Transverse colon (tissue), 4 donors: ENCODE measurements around the gene EFHB. TPM values are rescaled to one million over a fixed set of nuclear protein-coding genes. Genes with fewer than 3 reads are reported as not detected.
"Not testable (repeated sequence)": the region's sequence is repeated elsewhere in the genome, so short reads cannot be mapped to it uniquely, and the experiment has no call there.

Experiments used
- DNase-seq: peaks from one replicate; pipeline ENCODE4 v3.0.0-alpha.2; 2019
- H3K27ac ChIP-seq, 4 donors: fragments of 200-600 bp; sonication (generic); 2 replicates each; pipeline ENCODE4 v1.5.1; 2016 to 2018; ENCODE audit warnings: inconsistent platforms in 4 of 4
- H3K27me3 ChIP-seq: fragments of 200-600 bp; sonication (generic); 2 replicates; pipeline ENCODE4 v1.5.1; 2017; ENCODE audit warnings: inconsistent platforms
- H3K36me3 ChIP-seq, 4 donors: fragments of 200-600 bp; sonication (generic); 2 replicates each; pipeline ENCODE4 v1.5.1; 2017 to 2019; ENCODE audit warnings: inconsistent platforms in 4 of 4
- H3K4me1 ChIP-seq, 4 donors: fragments of 200-600 bp; sonication (generic); 2 replicates each; pipeline ENCODE4 v1.5.1; 2017 to 2020; ENCODE audit warnings: inconsistent platforms in 4 of 4
- H3K4me3 ChIP-seq, 4 donors: fragments of 200-600 bp; sonication (generic); 1 replicate in 1 of 4; 2 replicates in 3 of 4; pipeline versions ENCODE4 v1.5.1 to v1.6.1; 2017 to 2019; ENCODE audit warnings: inconsistent platforms in 4 of 4
- H3K9me3 ChIP-seq, 2 donors: fragments of 200-600 bp; sonication (generic); 2 replicates each; pipeline ENCODE4 v1.5.1; 2017 to 2019; ENCODE audit warnings: inconsistent platforms in 2 of 2
- EP300 ChIP-seq: sonication (generic); formaldehyde crosslinking; IDR thresholded peaks from one replicate; pipeline ENCODE4 v1.6.1; 2017; ENCODE audit warnings: antibody characterized with exemption, low read depth
- POLR2A ChIP-seq: fragments of 450-650 bp; IDR thresholded peaks from one replicate; pipeline ENCODE4 v1.6.1; 2016; ENCODE audit warnings: antibody characterized with exemption, mild to moderate bottlenecking, moderate library complexity
- POLR2AphosphoS5 ChIP-seq, 3 donors: sonication (generic); formaldehyde crosslinking; IDR thresholded peaks; one replicate each; pipeline ENCODE4 v1.6.1; 2016; ENCODE audit warnings: antibody characterized with exemption in 3 of 3
- WGBS, 2 donors: methylation state at CpG; one replicate each; pipeline ENCODE4 v1.1.5; 2018; ENCODE audit warnings: low coverage in 1 of 2; 5-methylcytosine and 5-hydroxymethylcytosine counted together
- in situ Hi-C, 4 donors: fragments of 200-750 bp; cut with MboI; loops; one replicate each; pipeline versions ENCODE4 v1.15.0 to v1.15.1; 2017; ENCODE audit warnings: low sequenced_read_pairs in 3 of 4, low pct_ligation_motif_present in 1 of 4, low pct_unique_long_range_greater_than_20kb in 1 of 4
- intact Hi-C: fragments of 100-400 bp; cut with DNase I; formaldehyde crosslinking; loops from one replicate; pipeline ENCODE4 v1.15.1; 2023; ENCODE audit warnings: low total_unique reads
- total RNA-seq, 4 donors: library from RNA; depleted of rRNA; stranded (reverse); fragments of >200 nt; gene quantifications; one replicate each; pipeline ENCODE4 v1.1.0, GENCODE V29; 2016
- TF ChIP-seq, protein P1 (sequence below), 5 experiments: fragments of 200-600 bp in 3 of 5; fragments of 450-650 bp in 2 of 5; sonication (generic) in 3 of 5; IDR thresholded peaks; 1 replicate in 2 of 5; 2 replicates in 3 of 5; pipeline ENCODE4 v1.5.1; 2016 to 2017; ENCODE audit warnings: antibody characterized with exemption in 5 of 5, inconsistent platforms in 3 of 5, mild to moderate bottlenecking in 2 of 5, moderate library complexity in 1 of 5

Gene EFHB
- total RNA-seq, 4 donors from 2014 or later, result 0.64 to 0.68 TPM; not detected in 2

DNA sequence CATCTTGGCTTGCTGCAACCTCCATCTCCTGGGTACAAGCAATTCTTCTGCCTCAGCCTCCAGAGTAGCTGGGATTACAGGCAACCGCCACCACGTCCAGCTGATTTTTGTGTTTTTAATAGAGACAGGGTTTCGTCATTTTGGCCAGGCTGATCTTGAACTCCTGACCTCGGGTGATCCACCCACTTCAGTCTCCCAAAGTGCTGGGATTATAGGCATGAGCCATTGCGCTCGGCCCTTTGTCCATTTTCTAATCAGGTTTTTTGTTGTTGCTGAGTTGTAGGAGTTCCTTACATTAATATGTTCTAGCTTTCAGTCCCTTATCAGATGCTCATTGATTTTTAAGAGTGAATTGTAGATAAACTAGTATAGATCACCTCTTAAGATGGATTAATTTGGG, 33.2 kb upstream of the EFHB start:
- in situ Hi-C loops, result no loop called here
- intact Hi-C loops, result no loop called here
- no peaks in the 10 kb centered on the region for H3K36me3 ChIP-seq
- H3K4me1 ChIP-seq, result peaks cover 0 to 21% (median 1%) of the 10 kb centered on the region in 4 donors
- H3K4me3 ChIP-seq, result no peak overlapping the region
- H3K27me3 ChIP-seq, result no peaks in the 10 kb centered on the region
- TF ChIP-seq, protein P1, sequence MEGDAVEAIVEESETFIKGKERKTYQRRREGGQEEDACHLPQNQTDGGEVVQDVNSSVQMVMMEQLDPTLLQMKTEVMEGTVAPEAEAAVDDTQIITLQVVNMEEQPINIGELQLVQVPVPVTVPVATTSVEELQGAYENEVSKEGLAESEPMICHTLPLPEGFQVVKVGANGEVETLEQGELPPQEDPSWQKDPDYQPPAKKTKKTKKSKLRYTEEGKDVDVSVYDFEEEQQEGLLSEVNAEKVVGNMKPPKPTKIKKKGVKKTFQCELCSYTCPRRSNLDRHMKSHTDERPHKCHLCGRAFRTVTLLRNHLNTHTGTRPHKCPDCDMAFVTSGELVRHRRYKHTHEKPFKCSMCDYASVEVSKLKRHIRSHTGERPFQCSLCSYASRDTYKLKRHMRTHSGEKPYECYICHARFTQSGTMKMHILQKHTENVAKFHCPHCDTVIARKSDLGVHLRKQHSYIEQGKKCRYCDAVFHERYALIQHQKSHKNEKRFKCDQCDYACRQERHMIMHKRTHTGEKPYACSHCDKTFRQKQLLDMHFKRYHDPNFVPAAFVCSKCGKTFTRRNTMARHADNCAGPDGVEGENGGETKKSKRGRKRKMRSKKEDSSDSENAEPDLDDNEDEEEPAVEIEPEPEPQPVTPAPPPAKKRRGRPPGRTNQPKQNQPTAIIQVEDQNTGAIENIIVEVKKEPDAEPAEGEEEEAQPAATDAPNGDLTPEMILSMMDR (IDR thresholded peaks at IDR 0.05), result no peak
- TF ChIP-seq EP300 (no peak), POLR2AphosphoS5 (IDR thresholded peaks at IDR 0.05) (no peak), POLR2A (no peak)
- WGBS, 2 donors, result 72 to 87% methylated on average over 2 to 6 of the region's 6 CpGs
- no peaks in the 10 kb centered on the region for H3K9me3 ChIP-seq
- DNase-seq, result no peak
- H3K27ac ChIP-seq, result no peak overlapping the region

DNA sequence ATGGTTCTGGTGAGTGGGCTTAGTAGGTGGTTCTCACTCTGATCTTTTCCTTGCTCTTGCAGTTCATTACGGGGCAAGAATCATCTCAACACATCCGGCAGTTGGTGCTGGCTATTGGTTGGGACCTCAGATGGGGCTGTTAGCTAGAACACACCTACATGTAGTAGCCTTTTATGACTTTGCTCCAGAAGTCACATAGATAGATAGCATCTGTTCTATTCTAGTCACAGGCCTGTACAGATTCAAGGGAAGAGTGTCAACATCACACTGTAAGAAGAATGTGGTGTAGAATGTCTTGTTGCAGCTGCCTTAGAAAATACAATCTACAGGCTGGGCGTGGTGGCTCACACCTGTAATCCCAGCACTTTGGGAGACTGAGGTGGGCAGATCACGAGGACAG, 27.9 kb upstream of the EFHB start:
- no peak overlapping the region for H3K4me3 ChIP-seq
- TF ChIP-seq EP300, result no peak
- TF ChIP-seq, protein P1 (IDR thresholded peaks at IDR 0.05), result no peak
- TF ChIP-seq POLR2A, result no peak
- no peaks in the 10 kb centered on the region for H3K9me3 ChIP-seq
- H3K27ac ChIP-seq, result no peak overlapping the region
- no peaks in the 10 kb centered on the region for H3K36me3 ChIP-seq
- no peak for DNase-seq
- H3K27me3 ChIP-seq, result no peaks in the 10 kb centered on the region
- in situ Hi-C loops (no loop called here), intact Hi-C loops (no loop called here)
- WGBS, 2 donors, result 29 to 69% methylated on average over 2 to 4 of the region's 4 CpGs
- peaks cover 0 to 33% (median 0%) of the 10 kb centered on the region in 4 donors for H3K4me1 ChIP-seq

DNA sequence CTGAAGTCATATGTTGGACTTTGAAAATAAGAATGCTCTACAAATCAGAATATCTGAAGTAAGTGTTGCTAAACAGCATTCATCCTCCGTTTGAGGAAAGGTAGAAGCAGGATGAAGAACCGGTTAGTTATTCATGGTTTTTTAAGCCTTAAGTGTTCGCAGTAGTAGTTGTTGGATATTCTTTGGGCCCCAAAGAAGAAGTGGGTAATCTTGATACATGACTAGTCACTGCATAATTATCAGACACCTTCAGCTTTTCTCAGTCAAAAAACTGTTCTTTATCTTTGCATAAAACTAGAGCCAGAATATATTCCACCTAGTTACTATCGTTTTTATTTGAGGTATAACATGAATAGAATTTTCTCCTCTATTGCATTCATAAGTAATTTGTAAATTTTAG, 26.7 kb upstream of the EFHB start:
- TF ChIP-seq POLR2AphosphoS5 (IDR thresholded peaks at IDR 0.05), result no peak
- TF ChIP-seq POLR2A, result no peak
- TF ChIP-seq EP300, result no peak
- TF ChIP-seq, protein P1 (IDR thresholded peaks at IDR 0.05), result no peak
- no peaks in the 10 kb centered on the region for H3K9me3 ChIP-seq
- no peak for DNase-seq
- no peaks in the 10 kb centered on the region for H3K27me3 ChIP-seq
- H3K27ac ChIP-seq, result no peak overlapping the region
- intact Hi-C loops (no loop called here), in situ Hi-C loops (no loop called here)
- no peak overlapping the region for H3K4me3 ChIP-seq
- WGBS, 2 donors, result 81 to 83% methylated on average over 4 of the region's 4 CpGs
- H3K4me1 ChIP-seq, result peaks cover 0 to 29% (median 0%) of the 10 kb centered on the region in 4 donors
- no peaks in the 10 kb centered on the region for H3K36me3 ChIP-seq

DNA sequence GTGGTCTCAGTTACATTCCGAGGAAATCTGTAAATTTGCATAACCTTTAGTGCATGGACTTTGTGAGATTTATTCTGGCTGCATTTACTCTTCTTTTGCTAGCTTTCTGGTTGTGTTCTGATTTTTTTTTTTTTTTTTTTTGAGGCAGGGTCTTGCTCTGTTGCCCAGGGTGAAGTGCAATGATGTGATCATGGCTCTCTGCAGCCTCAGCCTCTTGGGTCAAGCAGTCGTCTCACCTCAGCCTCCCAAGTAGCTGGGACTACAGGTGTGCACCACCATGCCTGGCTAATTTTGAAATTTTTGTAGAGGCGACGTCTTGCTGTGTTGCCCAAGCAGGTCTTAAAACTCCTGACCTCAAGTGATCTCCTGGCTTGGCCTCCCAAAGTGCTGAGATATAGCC, 25.5 kb upstream of the EFHB start:
- H3K4me1 ChIP-seq, result peaks cover 0 to 27% (median 0%) of the 10 kb centered on the region in 4 donors
- no peak overlapping the region for H3K4me3 ChIP-seq
- in situ Hi-C loops, result no loop called here
- intact Hi-C loops, result no loop called here
- 72 to 93% methylated on average over 3 to 4 of the region's 4 CpGs for WGBS, 2 donors
- no peaks in the 10 kb centered on the region for H3K9me3 ChIP-seq
- no peaks in the 10 kb centered on the region for H3K27me3 ChIP-seq
- DNase-seq, result no peak
- no peak overlapping the region for H3K27ac ChIP-seq
- H3K36me3 ChIP-seq, result peaks cover 0 to 4% (median 0%) of the 10 kb centered on the region in 4 donors
- no peak for TF ChIP-seq POLR2AphosphoS5 (IDR thresholded peaks at IDR 0.05)
- TF ChIP-seq, protein P1 (IDR thresholded peaks at IDR 0.05), result no peak
- no peak for TF ChIP-seq POLR2A

DNA sequence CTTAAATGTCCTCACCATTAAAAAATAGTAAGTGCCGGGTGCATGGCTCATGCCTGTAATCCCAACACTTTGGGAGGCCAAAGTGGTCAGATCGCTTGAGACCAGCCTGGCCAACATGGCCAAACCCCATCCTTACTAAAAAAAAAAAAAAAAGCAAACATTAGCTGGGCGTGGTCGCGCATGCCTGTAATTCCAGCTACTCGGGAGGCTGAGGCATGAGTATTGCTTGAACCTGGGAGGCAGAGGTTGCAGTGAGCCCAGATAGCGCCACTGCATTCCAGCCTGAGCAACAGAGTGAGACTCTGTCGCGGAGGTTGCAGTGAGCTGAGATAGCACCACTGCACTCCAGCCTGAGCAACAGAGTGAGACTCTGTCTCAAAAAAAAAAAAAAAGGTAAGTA, 23.3 kb upstream of the EFHB start:
- DNase-seq, H3K9me3 ChIP-seq, in situ Hi-C loops, H3K36me3 ChIP-seq, H3K27ac ChIP-seq, intact Hi-C loops, H3K4me3 ChIP-seq, H3K27me3 ChIP-seq: not testable (repeated sequence)
- peaks cover 0 to 24% (median 0%) of the 10 kb centered on the region in 4 donors for H3K4me1 ChIP-seq
- 91 to 97% methylated on average over 6 to 9 of the region's 9 CpGs for WGBS, 2 donors
